ENCODE data around the gene RRP7A.
"Not testable (repeated sequence)": the region's sequence is repeated elsewhere in the genome, so short reads cannot be mapped to it uniquely, and the experiment has no call there.

Gene RRP7A

GRCh38 chr22:42519525-42520401 lies at the start of gene RRP7A:
RRP7A (minus strand) TSS chr22:42519796; CDS start chr22:42519786, 10 bp downstream.
- peak; percentile 76 for DNase-seq (ENCODE audit: low spot score)

- DNase-seq (ENCODE audit: low spot score): not testable (repeated sequence)
Measured at GRCh38 chr22:42567950-42568349, 48.4 kb upstream of the RRP7A start.

- no peak for DNase-seq (ENCODE audit: low spot score)
Measured at GRCh38 chr22:42565956-42566355, 46.4 kb upstream of the RRP7A start.

GRCh38 chr22:42564699-42565098 lies 45.1 kb upstream of the RRP7A start:
- no peak for DNase-seq (ENCODE audit: low spot score)

DNA sequence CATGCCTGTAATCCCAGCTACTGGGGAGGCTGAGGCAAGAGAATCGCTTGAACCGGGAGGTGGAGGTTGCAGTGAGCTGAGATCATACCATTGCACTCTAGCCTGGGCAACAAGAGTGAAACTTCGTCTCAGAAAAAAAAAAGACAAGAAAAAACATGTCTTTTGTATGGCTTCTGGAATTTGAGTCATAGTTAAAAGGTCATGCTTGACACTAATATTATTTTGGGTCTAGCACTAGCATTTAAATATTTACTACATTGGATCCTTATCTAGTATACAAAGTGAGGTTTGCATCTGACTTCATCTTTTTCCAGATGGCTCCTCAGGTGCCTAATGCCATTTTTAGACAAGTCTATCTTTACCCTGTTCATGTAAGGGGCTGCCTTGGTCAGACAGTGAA lies 44.3 kb upstream of the RRP7A start:
- DNase-seq (ENCODE audit: low spot score): not testable (repeated sequence)

DNA sequence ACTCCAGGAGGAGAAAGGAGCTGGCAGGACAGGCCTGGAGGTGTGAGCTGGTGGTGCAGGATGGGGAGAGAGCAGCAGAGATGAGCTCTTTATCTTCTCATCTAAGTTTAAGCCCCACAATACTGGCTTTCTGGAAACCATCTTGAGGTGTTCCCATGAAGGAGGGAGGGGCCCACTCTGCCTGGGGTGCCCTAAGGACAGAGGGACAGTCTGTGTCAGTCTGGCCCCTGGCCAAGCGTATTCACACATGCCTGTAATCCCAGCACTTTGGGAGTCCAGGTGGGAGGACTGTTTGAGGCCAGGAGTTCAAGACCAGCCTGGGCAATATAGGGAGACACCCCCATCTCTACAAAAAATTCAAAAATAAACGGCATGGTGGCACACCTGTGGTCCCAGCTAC lies 43.1 kb upstream of the RRP7A start:
- DNase-seq (ENCODE audit: low spot score): no peak

- no peak for DNase-seq (ENCODE audit: low spot score)
Measured at GRCh38 chr22:42562279-42562678, 42.7 kb upstream of the RRP7A start.

DNA sequence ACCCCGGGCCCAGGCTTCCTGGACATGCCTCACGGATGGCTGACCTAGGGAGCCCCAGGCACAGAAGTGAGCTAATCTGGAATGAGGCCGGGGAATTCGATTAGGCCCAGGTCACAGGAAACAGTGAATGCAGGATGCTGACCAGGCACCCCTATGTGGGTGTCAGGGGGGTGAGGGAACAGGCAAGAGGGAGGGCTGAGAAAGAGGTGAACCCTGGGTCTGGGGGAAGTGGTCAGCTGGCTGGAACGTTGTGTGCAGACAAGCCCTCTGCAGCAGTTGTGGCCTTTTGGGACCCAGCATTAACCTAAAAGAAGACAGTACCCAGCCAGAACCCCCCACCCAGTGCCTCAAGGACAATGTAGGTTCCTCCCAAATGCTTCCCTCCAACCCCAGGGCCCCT lies 42.3 kb upstream of the RRP7A start:
- no peak for DNase-seq (ENCODE audit: low spot score)

DNA sequence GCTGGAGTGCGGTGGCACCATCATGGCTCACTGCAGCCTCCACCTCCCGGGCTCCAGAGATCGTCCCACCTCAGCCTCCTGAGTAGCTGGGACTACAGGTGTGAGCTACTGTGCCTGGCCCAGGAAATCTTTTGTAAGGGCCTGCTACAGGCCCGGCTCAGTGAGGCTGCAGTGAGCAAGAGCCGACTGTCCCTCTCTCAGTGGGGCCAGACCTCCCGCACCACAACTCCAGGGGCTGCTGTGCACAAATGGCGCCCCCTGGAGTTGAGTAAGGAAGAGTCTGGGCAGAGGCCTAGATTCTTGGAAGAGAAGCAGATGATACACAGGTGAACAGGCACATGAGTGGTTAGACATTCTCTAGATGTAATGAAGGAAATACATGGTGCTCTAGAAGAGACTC lies 41.2 kb upstream of the RRP7A start:
- no peak for DNase-seq (ENCODE audit: low spot score)

- DNase-seq (ENCODE audit: low spot score): no peak
Measured at GRCh38 chr22:42560381-42560780, 40.8 kb upstream of the RRP7A start.

- DNase-seq (ENCODE audit: low spot score): peak; percentile 75
Measured at GRCh38 chr22:42553475-42554361, 34.1 kb upstream of the RRP7A start, which contains the start of gene SERHL2. SERHL2 (plus strand) TSS chr22:42553956; CDS start chr22:42554021, 65 bp downstream.

GRCh38 chr22:42552294-42552647 lies 32.7 kb upstream of the RRP7A start:
- DNase-seq (ENCODE audit: low spot score): not testable (repeated sequence)

DNA sequence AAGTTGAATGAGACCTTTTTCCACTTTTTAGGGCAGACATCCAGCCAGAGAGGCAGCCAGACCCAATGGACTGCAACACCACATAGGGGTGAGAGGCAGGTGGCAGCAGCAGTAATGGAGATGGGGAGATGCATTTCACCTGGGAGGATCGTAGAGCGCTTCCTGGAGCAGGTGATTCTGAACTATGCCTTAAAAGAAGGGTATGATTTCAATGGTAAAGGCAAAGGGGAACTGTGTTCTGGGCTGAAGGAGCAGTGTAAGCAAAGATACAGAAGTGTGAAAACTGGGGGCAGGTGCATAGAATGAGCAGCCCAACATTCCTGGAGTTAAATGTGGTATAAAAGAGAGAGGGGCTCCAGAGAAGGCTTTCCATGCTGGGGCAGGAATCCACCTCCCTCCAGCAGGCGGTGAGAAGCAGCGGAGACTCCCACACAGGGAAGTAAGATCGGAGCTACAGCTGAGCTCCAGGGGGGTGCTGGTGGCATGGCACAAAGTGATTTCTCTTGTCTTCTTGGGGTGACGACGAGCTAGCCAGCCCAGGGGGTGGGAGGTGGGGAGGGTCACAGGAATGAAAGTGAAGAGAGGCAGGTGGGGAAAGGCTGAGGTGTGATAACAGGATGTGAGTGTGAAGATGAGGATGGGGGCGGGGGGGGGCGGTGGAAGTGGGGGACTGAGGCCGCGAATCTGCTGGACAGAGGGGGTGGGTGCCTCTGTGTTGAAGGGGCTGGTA lies 29.9 kb upstream of the RRP7A start:
- DNase-seq (ENCODE audit: low spot score): no peak

GRCh38 chr22:42548597-42549330 lies 29.2 kb upstream of the RRP7A start:
- no peak for DNase-seq (ENCODE audit: low spot score)

- DNase-seq (ENCODE audit: low spot score): not testable (repeated sequence)
Measured at GRCh38 chr22:42548126-42548525, 28.5 kb upstream of the RRP7A start.

DNA sequence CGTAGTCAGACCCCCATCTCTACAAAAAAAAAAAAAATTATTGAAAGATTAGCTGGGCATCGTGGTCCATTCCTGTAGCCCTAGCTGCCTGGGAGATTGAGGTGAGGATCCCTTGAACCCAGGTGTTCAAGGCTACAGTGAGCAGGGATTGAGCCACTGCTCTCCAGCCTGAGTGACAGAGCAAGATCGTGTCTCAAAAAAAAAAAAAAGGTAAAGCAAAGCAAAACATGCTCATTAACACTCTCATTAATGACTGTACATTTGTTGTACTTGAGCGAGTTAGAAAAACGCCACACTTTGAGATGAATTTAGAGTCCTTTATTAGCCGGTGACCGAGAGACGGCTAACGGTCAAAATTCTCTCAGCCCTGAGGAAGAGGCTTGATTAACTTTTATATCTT lies 28.0 kb upstream of the RRP7A start:
- DNase-seq (ENCODE audit: low spot score): no peak

GRCh38 chr22:42544686-42545085 lies 25.1 kb upstream of the RRP7A start:
- no peak for DNase-seq (ENCODE audit: low spot score)

GRCh38 chr22:42539236-42539771 lies 19.7 kb upstream of the RRP7A start:
- DNase-seq (ENCODE audit: low spot score): not testable (repeated sequence)

GRCh38 chr22:42537199-42537831 lies 17.7 kb upstream of the RRP7A start:
- not testable (repeated sequence) for DNase-seq (ENCODE audit: low spot score)

DNA sequence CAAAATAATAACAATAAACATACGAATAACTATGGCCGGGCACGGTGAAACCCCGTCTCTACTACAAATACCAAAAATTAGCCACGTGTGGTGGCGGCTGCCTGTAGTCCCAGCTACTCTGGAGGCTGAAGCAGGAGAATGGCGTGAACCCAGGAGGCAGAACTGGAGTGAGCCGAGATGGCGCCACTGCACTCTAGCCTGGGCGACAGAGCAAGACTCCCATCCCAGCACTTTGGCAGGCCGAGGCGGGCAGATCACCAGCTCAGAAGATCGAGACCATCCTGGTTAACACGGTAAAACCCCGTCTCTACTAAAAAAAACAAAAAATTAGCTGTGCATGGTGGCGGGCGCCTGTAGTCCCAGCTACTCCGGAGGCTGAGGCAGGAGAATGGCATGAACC lies 17.0 kb upstream of the RRP7A start:
- DNase-seq (ENCODE audit: low spot score): not testable (repeated sequence)

DNA sequence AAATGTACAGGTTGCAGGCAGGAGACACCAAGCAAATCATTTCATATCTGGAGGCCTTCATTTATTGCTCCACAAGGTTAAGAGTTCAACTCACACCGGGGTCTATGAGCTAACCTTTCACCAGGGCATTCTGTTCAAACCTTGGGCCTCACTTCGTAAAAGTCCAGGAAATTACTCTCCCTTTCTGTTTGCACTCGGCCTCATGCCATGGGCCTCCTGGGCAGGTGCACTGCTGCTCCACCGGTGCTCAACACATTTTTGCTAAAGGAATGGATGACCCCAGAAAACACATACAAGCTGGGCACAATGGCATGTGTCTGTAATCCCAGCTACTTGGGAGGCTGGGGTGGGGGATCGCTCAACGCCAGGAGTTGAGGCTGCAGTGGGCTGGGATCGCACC lies 16.6 kb upstream of the RRP7A start:
- no peak for DNase-seq (ENCODE audit: low spot score)

Measured in CD4-positive, alpha-beta T cell treated with Interleukin-15 for 4 hours (primary cell).